Mesodermal cell (in vitro differentiated cells): ENCODE results near the gene SLC6A15.

Source experiments
- H3K27ac ChIP-seq: 2 replicates; pipeline ENCODE4 v1.7.0; 2013; ENCODE audit warnings: mild to moderate bottlenecking, low read depth, low read length, moderate library complexity; ENCODE audit not compliant: severe bottlenecking
- H3K36me3 ChIP-seq: 2 replicates; pipeline ENCODE4 v1.7.1; 2013; ENCODE audit warnings: mild to moderate bottlenecking, low read length, moderate library complexity; ENCODE audit not compliant: control insufficient read depth, insufficient read depth
- H3K4me1 ChIP-seq: one replicate; pipeline ENCODE4 v1.7.1; 2013; ENCODE audit warnings: mild to moderate bottlenecking, low read length; ENCODE audit not compliant: insufficient read depth, control insufficient read depth, poor library complexity, severe bottlenecking
- H3K4me3 ChIP-seq: 2 replicates; pipeline ENCODE4 v1.7.0; 2013; ENCODE audit warnings: low read length, control low read depth, mild to moderate bottlenecking; ENCODE audit not compliant: insufficient read depth, poor library complexity, severe bottlenecking; ENCODE audit errors: extremely low read depth
- H3K9me3 ChIP-seq: 2 replicates; pipeline ENCODE4 v1.7.1; 2013; ENCODE audit warnings: mild to moderate bottlenecking, low read length, moderate library complexity; ENCODE audit not compliant: control insufficient read depth
- WGBS, 2 experiments: methylation state at CpG; one replicate each; pipeline ENCODE4 v1.1.5; 2013; ENCODE audit warnings: missing lambda C conversion rate in 2 of 2; ENCODE audit not compliant: insufficient coverage in 2 of 2; 5-methylcytosine and 5-hydroxymethylcytosine counted together

SLC6A15 gene

GRCh38 chr12:84874825-84875139 is 37.8 kb downstream of the SLC6A15 start:
- Histone ChIP-seq H3K4me1 (no peaks in the 10 kb centered on the region), H3K36me3 (no peaks in the 10 kb centered on the region), H3K27ac (no peak overlapping the region), H3K4me3 (no peak overlapping the region), H3K9me3 (no peaks in the 10 kb centered on the region)

GRCh38 chr12:84874125-84874824 is 38.3 kb downstream of the SLC6A15 start:
- Histone ChIP-seq H3K4me3 (no peak overlapping the region), H3K9me3 (no peaks in the 10 kb centered on the region), H3K36me3 (no peaks in the 10 kb centered on the region), H3K4me1 (no peaks in the 10 kb centered on the region), H3K27ac (no peak overlapping the region)
- WGBS, 2 experiments = 70 to 88% methylated on average over 2 to 4 of the region's 7 CpGs

- 71% methylated on average over 1 of the region's 3 CpGs; no CpG with 5 or more reads in 1 of the 2 experiments for WGBS, 2 experiments
- peaks cover 2% of the 10 kb centered on the region for H3K4me1 ChIP-seq
Observed at GRCh38 chr12:84862186-84862585, 50.4 kb downstream of the SLC6A15 start.

GRCh38 chr12:84860718-84861117 is 51.9 kb downstream of the SLC6A15 start:
- H3K27ac ChIP-seq = no peak overlapping the region
- no peaks in the 10 kb centered on the region for H3K9me3 ChIP-seq
- H3K4me3 ChIP-seq = no peak overlapping the region
- H3K36me3 ChIP-seq = no peaks in the 10 kb centered on the region
- H3K4me1 ChIP-seq = peaks cover 2% of the 10 kb centered on the region
- 100% methylated on average over 1 of the region's 2 CpGs; no CpG with 5 or more reads in 1 of the 2 experiments for WGBS, 2 experiments

More at GRCh38 chr12:84862186-84862585, 50.4 kb downstream of the SLC6A15 start:
- Histone ChIP-seq H3K36me3 (no peaks in the 10 kb centered on the region), H3K4me3 (no peak overlapping the region), H3K9me3 (no peaks in the 10 kb centered on the region), H3K27ac (no peak overlapping the region)

- H3K4me3 ChIP-seq = no peak overlapping the region
- no CpG with 5 or more reads among the region's 2 CpGs for WGBS, 2 experiments
- peaks cover 2% of the 10 kb centered on the region for H3K4me1 ChIP-seq
- H3K9me3 ChIP-seq = no peaks in the 10 kb centered on the region
- H3K36me3 ChIP-seq = no peaks in the 10 kb centered on the region
- no peak overlapping the region for H3K27ac ChIP-seq
Observed at GRCh38 chr12:84858796-84859195, 53.8 kb downstream of the SLC6A15 start.

- Histone ChIP-seq H3K9me3 (no peaks in the 10 kb centered on the region), H3K4me1 (peaks cover 2% of the 10 kb centered on the region), H3K4me3 (no peak overlapping the region), H3K36me3 (no peaks in the 10 kb centered on the region), H3K27ac (no peak overlapping the region)
- 100% methylated on average over 2 of the region's 2 CpGs for WGBS, 2 experiments
Observed at GRCh38 chr12:84857525-84858208, 54.9 kb downstream of the SLC6A15 start.

- Histone ChIP-seq H3K4me3 (no peak overlapping the region), H3K4me1 (peaks cover 2% of the 10 kb centered on the region), H3K36me3 (no peaks in the 10 kb centered on the region), H3K9me3 (no peaks in the 10 kb centered on the region), H3K27ac (no peak overlapping the region)
- 83 to 86% methylated on average over 1 of the region's 1 CpG for WGBS, 2 experiments
Observed at GRCh38 chr12:84856156-84856900, 56.3 kb downstream of the SLC6A15 start.

- no peaks in the 10 kb centered on the region for H3K9me3 ChIP-seq
- WGBS, 2 experiments = 100% methylated on average over 1 of the region's 1 CpG; no CpG with 5 or more reads in 1 of the 2 experiments
- H3K27ac ChIP-seq = no peak overlapping the region
- H3K4me1 ChIP-seq = no peaks in the 10 kb centered on the region
- no peak overlapping the region for H3K4me3 ChIP-seq
- no peaks in the 10 kb centered on the region for H3K36me3 ChIP-seq
Observed at GRCh38 chr12:84843593-84844144, 68.9 kb downstream of the SLC6A15 start.

GRCh38 chr12:84842406-84843013 is 70.1 kb downstream of the SLC6A15 start:
- no CpG with 5 or more reads among the region's 2 CpGs for WGBS, 2 experiments
- H3K4me1 ChIP-seq = no peaks in the 10 kb centered on the region
- H3K9me3 ChIP-seq = no peaks in the 10 kb centered on the region
- H3K27ac ChIP-seq = no peak overlapping the region
- H3K36me3 ChIP-seq = no peaks in the 10 kb centered on the region
- H3K4me3 ChIP-seq = no peak overlapping the region

- Histone ChIP-seq H3K4me1 (no peaks in the 10 kb centered on the region), H3K27ac (no peak overlapping the region), H3K36me3 (no peaks in the 10 kb centered on the region), H3K9me3 (no peaks in the 10 kb centered on the region), H3K4me3 (no peak overlapping the region)
- WGBS, 2 experiments = no CpG with 5 or more reads among the region's 1 CpG
Observed at GRCh38 chr12:84841591-84841990, 71.0 kb downstream of the SLC6A15 start.
